Measurements from ENCODE around the gene FRMD8.

Gene FRMD8

GRCh38 chr11:65386307-65387140, at the start of gene FRMD8:
FRMD8 (plus strand) TSS chr11:65386637; CDS start chr11:65387037, 400 bp downstream.
- peak; percentile 35 for DNase-seq (ENCODE audit: low read depth)

- DNase-seq (ENCODE audit: low read depth) = no peak
Observed at GRCh38 chr11:65338676-65339075, 47.8 kb upstream of the FRMD8 start.

GRCh38 chr11:65340226-65340625, 46.2 kb upstream of the FRMD8 start:
- no peak for DNase-seq (ENCODE audit: low read depth)

GRCh38 chr11:65341856-65342255, 44.6 kb upstream of the FRMD8 start:
- DNase-seq (ENCODE audit: low read depth) = no peak

- no peak for DNase-seq (ENCODE audit: low read depth)
Observed at GRCh38 chr11:65351511-65351910, 34.9 kb upstream of the FRMD8 start.

- DNase-seq (ENCODE audit: low read depth) = no peak
Observed at GRCh38 chr11:65352783-65353182, 33.7 kb upstream of the FRMD8 start.

GRCh38 chr11:65353376-65353775, 33.1 kb upstream of the FRMD8 start:
- no peak for DNase-seq (ENCODE audit: low read depth)

- no peak for DNase-seq (ENCODE audit: low read depth)
Observed at GRCh38 chr11:65353900-65354264, 32.6 kb upstream of the FRMD8 start.

- peak; percentile 76 for DNase-seq (ENCODE audit: low read depth)
Observed at GRCh38 chr11:65354265-65355012, 32.0 kb upstream of the FRMD8 start, which contains the start of gene TIGD3. TIGD3 (plus strand) TSS chr11:65354751; CDS start chr11:65355809, 1,058 bp downstream.

- DNase-seq (ENCODE audit: low read depth) = no peak
Observed at GRCh38 chr11:65355013-65355775, 31.2 kb upstream of the FRMD8 start.

- DNase-seq (ENCODE audit: low read depth) = no peak
Observed at GRCh38 chr11:65355776-65356393, 30.6 kb upstream of the FRMD8 start.

GRCh38 chr11:65356394-65356972, 30.0 kb upstream of the FRMD8 start:
- DNase-seq (ENCODE audit: low read depth) = no peak

- DNase-seq (ENCODE audit: low read depth) = no peak
Observed at GRCh38 chr11:65357856-65358356, 28.5 kb upstream of the FRMD8 start.

GRCh38 chr11:65362320-65362931, 24.0 kb upstream of the FRMD8 start:
- DNase-seq (ENCODE audit: low read depth) = no peak

- DNase-seq (ENCODE audit: low read depth) = no peak
Observed at GRCh38 chr11:65362966-65363365, 23.5 kb upstream of the FRMD8 start.

- no peak for DNase-seq (ENCODE audit: low read depth)
Observed at GRCh38 chr11:65363770-65364169, 22.7 kb upstream of the FRMD8 start.

GRCh38 chr11:65366340-65366773, 20.1 kb upstream of the FRMD8 start:
- DNase-seq (ENCODE audit: low read depth) = peak; percentile 43

GRCh38 chr11:65370659-65371049, 15.8 kb upstream of the FRMD8 start:
- DNase-seq (ENCODE audit: low read depth) = no peak

- no peak for DNase-seq (ENCODE audit: low read depth)
Observed at GRCh38 chr11:65373839-65374580, 12.4 kb upstream of the FRMD8 start.

GRCh38 chr11:65375012-65375411, 11.4 kb upstream of the FRMD8 start:
- DNase-seq (ENCODE audit: low read depth) = no peak
